Hematopoietic multipotent progenitor cell treated with erythropoietin and hydrocortisone succinate and interleukin-3 and kit ligand, for 4 days (in vitro differentiated cells): ENCODE data around the gene RIMKLB.
"Not testable (repeated sequence)": the region's sequence is repeated elsewhere in the genome, so short reads cannot be mapped to it uniquely, and the experiment has no call there.

Experiments
- DNase-seq: peaks from one replicate; pipeline ENCODE4 v3.0.0-alpha.2; 2015

Gene RIMKLB

DNA sequence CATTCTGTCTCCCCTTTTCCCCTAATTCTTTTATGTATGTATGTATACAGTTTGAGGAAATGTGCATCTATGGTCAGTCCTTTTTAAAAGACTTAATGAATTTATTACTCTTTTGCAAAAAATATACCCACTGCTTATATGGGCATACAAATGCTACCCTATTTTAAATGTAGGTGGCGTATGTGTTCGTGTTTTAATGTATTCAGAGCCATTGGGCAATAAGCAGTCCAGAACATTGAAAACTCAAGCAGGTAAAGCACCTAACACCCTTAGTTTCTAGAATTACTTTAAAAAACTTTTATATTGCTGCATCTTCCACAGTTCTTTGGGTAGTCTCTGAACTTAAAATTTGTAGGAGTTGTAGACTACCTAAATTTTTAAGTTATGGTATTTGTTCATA lies 82.1 kb downstream of the RIMKLB start:
- peak; percentile 46 for DNase-seq

DNA sequence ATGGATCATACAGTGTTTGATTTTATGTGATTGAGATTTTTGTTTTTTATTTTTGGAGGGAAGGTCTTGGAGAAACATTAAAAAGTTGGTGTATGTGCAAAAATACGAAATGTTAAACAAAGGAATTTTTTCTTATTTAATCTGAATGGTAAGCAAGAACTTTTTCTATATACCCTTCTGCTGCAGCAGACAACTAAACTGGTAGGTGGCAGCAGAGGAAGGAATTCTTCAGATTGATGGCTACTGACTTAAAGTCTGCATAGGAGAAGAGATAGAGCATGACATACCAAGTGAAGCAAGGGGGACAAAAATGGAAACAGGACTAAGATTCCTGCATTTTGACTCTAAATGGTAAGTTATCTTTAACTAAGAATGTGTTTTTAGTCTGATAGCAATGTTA lies 82.6 kb downstream of the RIMKLB start:
- DNase-seq: peak; percentile 80

DNA sequence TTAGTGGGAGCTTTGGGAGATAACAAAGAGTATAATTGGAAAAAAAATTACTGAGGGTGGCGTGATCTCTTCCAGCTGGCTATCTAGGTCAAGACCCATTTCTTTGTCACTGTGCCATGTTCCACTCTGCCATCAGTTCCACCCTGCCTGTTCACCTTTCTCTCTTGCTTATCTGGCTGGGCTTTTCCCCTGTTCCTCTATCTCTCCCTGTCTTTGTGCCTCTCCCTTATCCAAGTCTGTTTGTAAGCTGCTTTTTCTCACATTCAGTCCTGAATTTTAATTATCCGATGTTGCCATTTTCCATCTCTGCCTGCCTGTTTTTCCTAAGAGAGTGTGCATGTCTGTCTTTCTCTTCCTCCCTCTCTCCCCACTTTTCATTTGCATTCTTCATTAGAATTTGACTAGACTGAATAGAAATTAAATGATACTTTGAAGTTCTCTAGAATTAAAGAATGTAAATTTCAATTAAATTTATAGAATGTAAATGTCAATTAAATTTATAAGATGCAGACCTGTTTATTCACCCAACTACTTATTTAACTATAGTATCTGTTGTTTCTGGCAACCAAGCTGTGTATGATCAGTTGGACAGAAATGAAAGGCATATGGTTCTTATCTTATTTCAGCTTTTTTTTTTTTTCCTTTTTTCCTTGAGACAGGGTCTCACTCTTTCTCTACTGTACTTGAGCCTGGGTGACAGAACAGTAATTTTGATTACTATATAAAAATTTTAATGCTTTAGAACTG lies 83.8 kb downstream of the RIMKLB start:
- peak; percentile 67 for DNase-seq

DNA sequence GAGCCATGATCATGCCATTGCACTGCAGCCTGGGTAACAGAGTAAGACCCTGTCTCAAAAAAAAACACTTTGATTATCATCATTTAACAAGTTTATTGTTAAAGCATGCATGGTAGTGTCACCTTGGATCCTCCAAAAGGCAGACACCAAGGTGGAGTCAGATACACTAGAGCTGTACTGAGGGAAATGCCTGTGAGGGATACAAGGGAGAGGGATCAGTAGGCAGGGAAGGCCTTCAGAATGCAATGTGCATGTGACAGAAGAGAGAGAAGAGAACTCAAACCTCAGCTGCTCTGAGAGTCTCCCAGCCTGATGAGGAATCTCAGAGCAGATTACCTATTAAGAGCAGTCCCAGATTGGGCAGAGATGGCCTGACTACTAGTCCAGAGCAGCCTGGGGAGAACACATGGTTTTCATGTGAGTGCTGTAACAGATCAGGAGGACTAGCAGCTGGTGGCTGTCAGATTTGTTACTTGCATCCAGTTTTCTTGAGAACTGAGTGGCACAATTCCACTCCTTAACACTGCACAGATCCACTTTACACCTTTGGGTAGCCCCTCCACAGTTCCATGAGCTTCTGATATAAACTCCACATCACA lies 86.6 kb downstream of the RIMKLB start:
- no peak for DNase-seq

DNA sequence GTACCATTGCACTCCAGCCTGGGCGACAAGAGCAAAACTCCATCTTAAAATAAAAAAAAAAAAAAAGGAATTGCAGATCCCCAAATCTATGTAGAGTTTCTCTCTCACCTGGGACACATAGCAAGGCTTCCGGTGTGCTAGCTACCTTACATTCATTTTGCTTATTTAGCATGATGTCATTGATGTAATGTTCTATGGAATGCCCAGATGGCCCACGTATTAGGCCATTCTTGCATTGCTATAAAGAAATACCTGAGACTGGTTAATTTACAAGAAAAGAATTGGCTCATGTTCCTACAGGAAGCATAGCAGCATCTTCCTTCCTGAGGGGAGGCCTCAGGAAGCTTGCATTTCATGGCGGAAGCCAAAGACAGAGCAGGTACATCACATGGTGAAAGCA lies 87.7 kb downstream of the RIMKLB start:
- no peak for DNase-seq

DNA sequence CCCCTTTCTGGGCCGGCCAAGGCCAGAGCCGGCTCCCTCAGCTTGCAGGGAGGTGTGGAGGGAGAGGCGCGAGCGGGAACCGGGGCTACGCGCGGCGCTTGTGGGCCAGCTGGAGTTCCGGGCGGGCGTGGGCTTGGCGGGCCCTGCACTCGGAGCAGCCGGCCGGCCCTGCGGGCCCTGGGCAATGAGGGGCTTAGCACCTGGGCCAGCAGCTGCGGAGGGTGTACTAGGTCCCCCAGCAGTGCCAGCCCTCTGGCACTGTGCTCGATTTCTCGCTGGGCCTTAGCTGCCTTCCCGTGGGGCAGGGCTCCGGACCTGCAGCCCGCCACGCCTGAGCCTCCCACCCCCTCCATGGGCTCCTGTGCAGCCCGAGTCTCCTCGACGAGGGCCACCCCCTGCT lies 89.4 kb downstream of the RIMKLB start:
- DNase-seq: not testable (repeated sequence)

DNA sequence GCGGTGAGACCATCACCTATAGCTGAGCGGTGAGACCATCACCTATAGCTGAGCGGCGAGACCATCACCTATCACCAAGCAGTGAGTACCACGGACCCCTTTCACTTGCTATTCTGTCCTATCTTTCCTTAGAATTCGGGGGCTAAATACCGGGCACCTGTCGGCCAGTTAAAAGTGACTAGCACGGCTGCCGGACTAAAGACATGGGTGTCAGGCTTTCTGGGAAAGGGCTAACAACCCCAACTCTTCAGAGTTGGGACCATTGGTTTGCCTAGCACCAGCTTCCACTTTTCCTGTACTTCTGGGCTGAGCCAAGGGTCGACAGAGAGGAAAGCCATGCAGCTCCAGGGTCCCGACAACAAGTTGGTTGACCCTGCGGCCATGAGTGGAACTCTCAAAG lies 90.9 kb downstream of the RIMKLB start:
- DNase-seq: not testable (repeated sequence)

DNA sequence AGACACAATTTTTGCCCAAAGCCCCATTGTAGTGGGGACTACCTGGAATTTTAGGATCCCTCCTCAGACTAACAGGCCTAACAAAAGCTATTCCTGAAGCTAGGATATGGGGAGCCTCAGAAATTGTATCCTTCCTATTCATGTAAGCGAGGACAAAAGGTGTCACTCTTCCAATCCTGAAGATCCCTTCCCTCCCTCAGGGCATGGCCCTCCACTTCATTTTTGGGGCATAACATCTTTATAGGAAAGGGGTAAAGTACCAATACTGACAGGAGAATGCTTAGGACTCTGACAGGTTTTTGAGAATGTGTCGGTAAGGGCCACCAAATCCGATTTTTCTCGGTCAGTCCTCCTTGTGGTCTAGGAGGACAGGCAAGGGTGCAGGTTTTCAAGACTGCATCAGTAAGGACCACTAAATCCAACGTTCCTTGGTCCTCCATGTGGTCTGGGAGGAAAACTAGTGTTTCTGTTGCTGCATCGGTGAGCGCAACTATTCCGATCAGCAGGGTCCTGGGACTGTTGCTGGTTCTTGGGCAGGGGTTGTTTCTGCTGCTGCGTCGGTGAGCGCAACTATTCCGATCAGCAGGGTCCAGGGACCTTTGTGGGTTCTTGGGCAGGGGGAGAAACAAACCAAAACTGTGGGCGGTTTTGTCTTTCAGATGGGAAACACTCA lies 91.7 kb downstream of the RIMKLB start:
- not testable (repeated sequence) for DNase-seq

DNA sequence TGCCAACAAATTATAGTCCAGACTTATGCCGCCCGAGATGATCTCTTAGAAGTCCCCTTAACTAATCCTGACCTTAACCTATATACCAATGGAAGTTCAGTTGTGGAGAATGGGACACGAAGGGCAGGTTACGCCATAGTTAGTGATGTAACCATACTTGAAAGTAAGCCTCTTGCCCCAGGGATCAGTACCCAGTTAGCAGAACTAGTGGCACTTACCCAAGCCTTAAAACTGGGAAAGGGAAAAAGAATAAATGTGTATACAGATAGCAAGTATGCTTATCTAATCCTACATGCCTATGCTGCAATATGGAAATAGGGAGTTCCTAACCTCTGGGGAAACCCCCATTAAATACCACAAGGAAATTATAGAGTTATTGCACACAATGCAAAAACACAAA lies 95.4 kb downstream of the RIMKLB start:
- DNase-seq: not testable (repeated sequence)

DNA sequence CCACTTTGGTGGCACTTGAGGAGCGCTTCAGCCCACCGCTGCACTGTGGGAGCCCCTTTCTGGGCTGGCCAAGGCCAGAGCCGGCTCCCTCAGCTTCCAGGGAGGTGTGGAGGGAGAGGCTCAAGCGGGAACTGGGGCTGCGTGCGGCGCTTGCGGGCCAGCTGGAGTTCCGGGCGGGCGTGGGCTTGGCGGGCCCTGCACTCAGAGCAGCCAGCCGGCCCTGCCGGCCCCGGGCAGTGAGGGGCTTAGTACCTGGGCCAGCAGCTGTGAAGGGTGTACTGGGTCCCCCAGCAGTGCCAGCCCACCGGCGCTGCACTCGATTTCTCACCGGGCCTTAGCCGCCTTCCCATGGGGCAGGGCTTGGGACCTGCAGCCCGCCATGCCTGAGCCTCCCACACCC lies 96.8 kb downstream of the RIMKLB start:
- not testable (repeated sequence) for DNase-seq

DNA sequence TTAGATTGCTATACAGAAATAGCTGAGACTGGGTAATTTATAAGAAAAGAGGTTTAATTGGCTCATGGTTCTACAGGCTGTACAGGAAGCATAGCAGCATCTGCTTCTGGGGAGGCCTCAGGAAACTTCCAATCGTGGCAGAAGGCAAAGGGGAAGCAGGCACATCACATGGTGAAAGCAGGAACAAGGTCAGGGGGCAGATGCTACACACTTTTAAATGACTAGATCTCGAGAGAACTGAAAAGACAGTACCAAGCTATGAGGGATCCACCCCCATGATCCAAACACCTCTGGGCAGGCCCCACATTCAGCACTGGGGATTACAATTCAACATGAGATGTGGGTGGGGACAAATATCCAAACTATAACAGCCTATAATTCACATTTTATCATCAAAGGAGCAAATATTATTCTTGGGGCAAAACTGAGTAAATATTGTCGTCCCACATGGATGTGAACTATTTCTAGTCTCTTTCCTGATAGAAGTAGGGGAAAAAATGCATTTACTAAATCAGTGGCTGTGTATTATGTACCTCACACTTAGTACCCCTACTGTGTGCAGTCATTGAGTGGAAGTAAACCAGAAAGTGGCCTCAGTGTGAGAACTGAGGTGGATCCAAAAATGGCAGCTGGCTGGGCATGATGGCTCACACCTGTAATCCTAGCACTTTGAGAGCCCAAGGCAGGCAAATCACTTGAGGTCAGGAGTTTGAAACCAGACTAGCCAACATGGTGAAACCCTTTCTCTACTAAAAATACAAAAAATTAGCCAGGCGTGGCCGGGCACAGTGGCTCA lies 99.2 kb downstream of the RIMKLB start:
- no peak for DNase-seq

DNA sequence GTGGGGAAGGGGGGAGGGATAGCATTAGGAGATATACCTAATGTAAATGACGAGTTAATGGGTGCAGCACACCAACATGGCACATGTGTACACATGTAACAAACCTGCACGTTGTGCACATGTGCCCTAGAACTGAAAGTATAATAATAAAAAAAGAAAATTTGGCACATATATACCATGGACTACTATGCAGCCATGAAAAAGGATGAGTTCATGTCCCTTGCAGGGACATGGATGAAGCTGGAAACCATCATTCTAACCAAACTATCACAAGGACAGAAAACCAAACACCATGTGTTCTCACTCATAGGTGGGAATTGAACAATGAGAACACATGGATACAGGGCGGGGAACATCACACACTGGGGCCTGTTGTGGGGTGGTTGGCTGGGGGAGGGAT lies 103.4 kb downstream of the RIMKLB start:
- DNase-seq: not testable (repeated sequence)

DNA sequence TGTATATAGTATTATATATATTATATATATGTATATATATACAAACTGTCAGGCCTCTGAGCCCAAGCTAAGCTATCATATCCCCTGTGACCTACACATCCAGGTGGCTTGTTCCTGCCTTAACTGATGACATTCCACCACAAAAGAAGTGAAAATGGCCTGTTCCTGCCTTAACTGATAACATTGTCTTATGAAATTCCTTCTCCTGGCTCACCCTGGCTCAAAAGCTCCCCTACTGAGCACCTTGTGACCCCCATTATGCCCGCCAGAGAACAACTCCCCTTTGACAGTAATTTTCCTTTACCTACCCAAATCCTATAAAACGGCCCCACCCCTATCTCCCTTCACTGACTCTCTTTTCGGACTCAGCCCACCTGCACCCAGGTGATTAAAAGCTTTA lies 107.0 kb downstream of the RIMKLB start:
- DNase-seq: not testable (repeated sequence)

DNA sequence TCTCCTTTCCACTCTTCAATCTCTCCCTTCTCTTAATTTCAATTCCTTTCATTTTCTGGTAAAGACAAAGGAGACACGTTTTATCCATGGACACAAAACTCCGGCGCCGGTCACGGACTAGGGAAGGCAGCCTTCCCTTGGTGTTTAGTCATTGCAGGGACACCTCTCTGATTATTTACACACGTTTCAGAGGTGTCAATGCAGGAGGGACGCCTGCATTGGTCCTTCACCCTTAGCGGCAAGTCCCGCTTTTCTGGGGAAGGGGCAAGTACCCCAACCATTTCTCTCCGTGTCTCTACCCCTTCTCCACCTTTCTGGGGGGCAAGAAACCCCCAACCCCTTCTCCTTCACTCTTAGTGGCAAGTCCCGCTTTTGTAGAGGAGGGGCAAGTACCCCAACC lies 107.7 kb downstream of the RIMKLB start:
- DNase-seq: not testable (repeated sequence)

DNA sequence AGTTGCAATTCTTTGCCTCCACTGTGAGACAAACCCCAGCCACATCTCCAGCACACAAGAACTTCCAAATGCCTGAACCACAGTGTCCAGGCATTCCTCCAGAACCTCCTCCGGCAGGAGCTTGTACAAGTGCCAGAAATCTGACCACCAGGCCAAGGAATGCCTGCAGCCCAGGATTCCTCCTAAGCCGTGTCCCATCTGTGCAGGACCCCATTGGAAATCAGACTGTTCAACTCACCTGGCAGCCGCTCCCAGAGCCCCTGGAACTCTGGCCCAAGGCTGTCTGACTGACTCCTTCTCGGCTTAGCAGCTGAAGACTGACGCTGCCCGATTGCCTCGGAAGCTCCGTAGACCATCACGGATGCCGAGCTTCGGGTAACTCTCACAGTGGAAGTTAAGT lies 109.3 kb downstream of the RIMKLB start:
- DNase-seq: not testable (repeated sequence)

DNA sequence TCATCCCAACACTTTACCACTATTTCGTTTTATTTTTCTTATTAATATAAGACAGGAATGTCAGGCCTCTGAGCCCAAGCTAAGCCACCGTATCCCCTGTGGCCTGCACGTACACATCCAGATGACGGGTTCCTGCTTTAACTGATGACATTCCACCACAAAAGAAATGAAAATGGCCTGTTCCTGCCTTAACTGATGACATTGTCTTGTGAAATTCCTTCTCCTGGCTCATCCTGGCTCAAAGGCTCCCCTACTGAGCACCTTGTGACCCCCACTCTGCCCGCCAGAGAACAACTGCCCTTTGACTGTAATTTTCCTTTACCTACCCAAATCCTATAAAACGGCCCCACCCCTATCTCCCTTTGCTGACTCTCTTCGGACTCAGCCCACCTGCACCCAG lies 112.3 kb downstream of the RIMKLB start:
- DNase-seq: not testable (repeated sequence)

DNA sequence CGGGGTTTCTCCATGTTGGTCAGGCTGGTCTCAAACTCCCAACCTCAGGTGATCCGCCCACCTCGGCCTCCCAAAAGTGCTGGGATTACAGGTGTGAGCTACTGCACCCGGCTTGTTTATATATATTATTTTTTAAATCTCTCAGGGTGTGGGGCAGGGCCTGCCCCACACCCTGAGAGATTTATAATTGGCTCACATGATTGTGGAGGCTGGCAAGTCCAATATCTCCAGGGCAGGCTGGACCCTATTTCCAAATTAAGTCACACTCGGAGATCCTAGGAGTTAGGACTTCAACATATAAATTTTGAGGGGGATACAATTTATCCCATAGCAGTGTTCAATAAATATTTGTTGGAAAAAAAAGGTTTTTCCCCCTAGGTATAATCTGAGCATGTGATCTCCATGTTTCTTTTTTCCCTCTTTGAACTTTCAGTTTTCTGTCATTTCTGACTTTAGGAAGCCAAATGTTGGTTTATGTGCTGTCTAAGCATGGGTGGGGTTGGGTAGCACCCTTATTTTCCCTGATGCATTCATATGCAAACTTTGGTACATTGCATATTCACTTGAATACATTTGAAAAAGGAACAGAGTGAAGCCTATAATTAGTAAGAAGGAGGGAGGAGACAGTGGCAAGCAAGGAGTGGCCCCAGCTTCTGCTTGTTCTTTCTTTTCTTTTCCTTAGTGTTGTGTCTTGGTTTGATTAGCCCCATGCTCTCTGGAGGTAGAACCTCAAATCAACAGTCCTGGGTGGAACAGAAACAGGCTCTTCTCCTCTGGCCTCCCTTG lies 116.0 kb downstream of the RIMKLB start:
- no peak for DNase-seq

DNA sequence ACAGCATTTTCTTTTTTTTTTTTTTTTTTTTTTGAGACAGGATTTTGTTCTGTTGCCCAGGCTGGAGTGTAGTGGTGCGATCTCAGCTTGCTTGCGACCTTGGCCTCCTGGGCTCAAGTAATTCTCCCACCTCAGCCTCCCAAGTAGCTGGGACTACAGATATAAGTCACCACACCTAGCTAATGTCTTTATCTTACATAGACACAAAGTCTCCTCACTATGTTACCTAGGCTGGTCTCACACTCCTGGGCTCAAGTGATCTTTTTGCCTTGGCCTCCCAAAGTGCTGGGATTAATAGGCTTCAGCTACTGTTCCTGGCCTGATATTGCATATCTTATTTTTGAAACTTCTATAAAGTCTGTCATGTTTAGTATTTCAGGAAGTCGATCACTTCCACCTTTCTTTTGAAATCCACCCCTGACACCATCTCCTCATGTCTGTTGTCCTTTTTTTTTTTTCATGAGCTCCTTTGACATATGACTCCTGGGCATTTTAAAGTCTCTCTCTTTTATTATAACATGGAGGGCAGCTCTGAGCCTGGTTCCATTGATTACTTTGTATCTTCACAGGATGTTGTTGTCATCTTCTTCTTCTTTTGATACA lies 118.8 kb downstream of the RIMKLB start:
- DNase-seq: peak; percentile 65

DNA sequence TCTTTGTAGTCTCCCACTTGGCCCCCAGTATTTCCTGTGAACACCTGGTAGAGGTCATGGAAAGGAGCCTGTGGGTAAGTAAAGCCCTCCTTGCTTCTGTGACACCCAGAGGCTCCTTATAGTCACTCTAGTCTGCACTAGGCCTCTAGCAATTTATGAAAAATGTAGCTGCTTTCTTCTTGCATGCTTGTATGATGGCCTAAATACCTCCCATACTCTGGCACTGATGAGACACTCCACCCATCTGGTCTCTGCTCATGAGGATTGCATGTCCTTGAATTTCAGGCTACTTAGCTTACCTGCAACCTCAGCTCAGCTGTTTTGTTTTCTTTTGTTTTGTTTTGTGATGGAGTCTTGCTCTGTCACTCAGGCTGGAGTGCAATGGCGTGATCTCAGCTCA lies 120.1 kb downstream of the RIMKLB start:
- DNase-seq: no peak

DNA sequence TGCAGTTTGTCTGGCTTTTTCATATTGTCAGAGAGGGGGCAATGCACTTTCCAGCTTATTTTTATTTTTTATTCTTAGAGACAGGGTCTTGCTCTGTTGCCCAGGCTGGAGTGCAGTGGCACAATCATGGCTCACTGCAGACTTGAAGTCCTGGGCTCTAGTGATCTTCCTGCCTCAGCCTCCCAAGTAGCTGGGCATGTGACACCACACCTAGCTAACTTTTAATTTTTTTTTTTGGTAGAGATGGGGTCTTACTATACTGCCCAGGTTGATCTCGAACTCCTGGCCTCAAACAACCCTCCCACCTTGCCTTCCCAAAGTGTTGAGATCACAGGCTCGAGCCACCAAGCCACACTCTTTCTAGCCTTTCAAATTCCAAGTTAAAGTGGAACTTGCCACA lies 120.7 kb downstream of the RIMKLB start:
- DNase-seq: no peak

DNA sequence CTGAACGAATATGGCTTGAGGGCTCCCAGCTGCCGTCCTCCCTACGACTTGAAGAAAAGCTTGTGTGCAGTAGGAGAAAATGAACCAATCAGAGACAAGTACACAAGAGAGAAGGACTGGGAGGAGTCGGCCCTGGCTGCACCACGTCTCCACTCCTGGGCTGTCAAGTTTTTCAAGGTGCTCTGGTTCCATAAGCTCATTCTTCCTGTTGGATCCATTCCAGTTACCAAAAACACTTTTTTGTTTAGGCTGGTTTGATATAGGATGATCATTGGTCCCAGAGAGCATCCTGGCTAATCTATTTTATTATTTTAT lies 121.8 kb downstream of the RIMKLB start:
- no peak for DNase-seq
